A549 (cell line): Measurements from ENCODE around the gene REPS2. TPM values are rescaled to one million over a fixed set of nuclear protein-coding genes. Genes with fewer than 3 reads are reported as not detected.
A peak's percentile ranks its signal among the peaks of the same experiment; 100 is the strongest.

Experiments
- ATAC-seq, 2 experiments: fragments of 200-7000 bp in 1 of 2; fragments of >200 bp in 1 of 2; cut with Nextera tagmentation in 1 of 2; cut with Tn5 transposase in 1 of 2; 3 replicates each; pipeline versions ENCODE4 v1.8.0 to v1.9.1; 2018 to 2020; ENCODE audit warnings: mild to moderate bottlenecking in 1 of 2, moderate library complexity in 1 of 2
- CTCF ChIA-PET: fragments of 300-600 bp; sonication (Branson Sonifier 250); formaldehyde crosslinking; extraction: SDS; loops from one replicate; lab custom pipeline; 2021; ENCODE audit warnings: antibody characterized with exemption, inconsistent platforms; lab: Yijun Ruan, JAX
- POLR2A ChIA-PET: fragments of 350-600 bp; formaldehyde crosslinking; extraction: SDS; loops from one replicate; lab custom pipeline; 2021; ENCODE audit warnings: antibody characterized with exemption, inconsistent platforms; lab: Yijun Ruan, JAX
- DNase-seq, 2 experiments: peaks; one replicate each; pipeline versions ENCODE4 v3.0.0 to v3.0.0-alpha.2; 2011 to 2016; ENCODE audit warnings: low read depth in 1 of 2, low spot score in 1 of 2
- FAIRE-seq: peaks from 2 replicates; lab custom pipeline; 2011; peaks lifted over from hg19 to GRCh38; lab: Jason Lieb, UNC
- H3K27ac ChIP-seq, 2 experiments: fragments of >200 bp; sonication (Bioruptor Twin); formaldehyde crosslinking; 3 replicates each; pipeline ENCODE4 v1.5.1; 2016 to 2017
- H3K4me1 ChIP-seq: fragments of >200 bp; sonication (Bioruptor Twin); formaldehyde crosslinking; 3 replicates; pipeline ENCODE4 v1.6.1; 2016
- H3K4me2 ChIP-seq: fragments of >200 bp; sonication (Bioruptor Twin); formaldehyde crosslinking; 3 replicates; pipeline ENCODE4 v1.6.1; 2016
- H3K4me3 ChIP-seq: fragments of >200 bp; sonication (Bioruptor Twin); formaldehyde crosslinking; 3 replicates; pipeline ENCODE4 v1.5.1; 2016
- H3K9me3 ChIP-seq: fragments of >200 bp; sonication (Bioruptor Twin); formaldehyde crosslinking; 3 replicates; pipeline ENCODE4 v1.6.1; 2016
- CEBPB ChIP-seq, 2 experiments: fragments of >200 bp in 1 of 2; sonication (Bioruptor Twin) in 1 of 2; formaldehyde crosslinking in 1 of 2; IDR thresholded peaks; 2 replicates each; pipeline ENCODE4 v1.6.1; 2012 to 2016
- CHD4 ChIP-seq: fragments of 200-600 bp; sonication (generic); IDR thresholded peaks from 2 replicates; pipeline ENCODE4 v1.6.1; 2016; ENCODE audit warnings: antibody characterized with exemption, mild to moderate bottlenecking, borderline replicate concordance
- E2F6 ChIP-seq: IDR thresholded peaks from 2 replicates; pipeline ENCODE4 v1.6.1; 2012; ENCODE audit warnings: low read depth, borderline replicate concordance
- GATA3 ChIP-seq: IDR thresholded peaks from 2 replicates; pipeline ENCODE4 v1.6.1; 2012; ENCODE audit warnings: borderline replicate concordance
- JUN ChIP-seq, 2 experiments: fragments of >200 bp; sonication (Bioruptor Twin); formaldehyde crosslinking; IDR thresholded peaks; 2 replicates in 1 of 2; 3 replicates in 1 of 2; pipeline ENCODE4 v1.6.1; 2016 to 2017
- JUNB ChIP-seq: fragments of >200 bp; sonication (Bioruptor Twin); formaldehyde crosslinking; IDR thresholded peaks from 2 replicates; pipeline ENCODE4 v1.6.1; 2016
- KDM5A ChIP-seq: fragments of 200-600 bp; sonication (generic); IDR thresholded peaks from 2 replicates; pipeline ENCODE4 v1.6.1; 2016; ENCODE audit warnings: antibody characterized with exemption, mild to moderate bottlenecking
- MAFK ChIP-seq: fragments of 450-650 bp; IDR thresholded peaks from 2 replicates; pipeline ENCODE4 v1.6.1; 2014; ENCODE audit not compliant: partially characterized antibody
- MAX ChIP-seq: IDR thresholded peaks from 2 replicates; pipeline ENCODE4 v1.6.1; 2012
- MAZ ChIP-seq: fragments of 150-350 bp; IDR thresholded peaks from 2 replicates; pipeline ENCODE4 v1.6.1; 2014; ENCODE audit warnings: antibody characterized with exemption, low read depth, low read length, borderline replicate concordance
- NPAS2 ChIP-seq: fragments of 250-450 bp; sonication (Bioruptor Pico); IDR thresholded peaks from 2 replicates; pipeline ENCODE4 v1.8.0; 2022; ENCODE audit warnings: mild to moderate bottlenecking, moderate library complexity, borderline replicate concordance
- NR3C1 ChIP-seq: fragments of >200 bp; sonication (Bioruptor Twin); formaldehyde crosslinking; IDR thresholded peaks from 3 replicates; pipeline ENCODE4 v1.6.1; 2017
- RCOR1 ChIP-seq: fragments of 150-350 bp; IDR thresholded peaks from 2 replicates; pipeline ENCODE4 v1.6.1; 2014; ENCODE audit warnings: antibody characterized with exemption, low read length, low read depth
- REST ChIP-seq: fragments of 200-600 bp; sonication (generic); IDR thresholded peaks from 2 replicates; pipeline ENCODE4 v1.6.1; 2016; ENCODE audit warnings: antibody characterized with exemption, mild to moderate bottlenecking, moderate library complexity
- TP53 ChIP-seq: fragments of 250-450 bp; sonication (Bioruptor Pico); IDR thresholded peaks from 2 replicates; pipeline ENCODE4 v1.5.0; 2021; ENCODE audit warnings: mild to moderate bottlenecking, moderate library complexity
- ZC3H11A ChIP-seq: fragments of 450-650 bp; IDR thresholded peaks from 2 replicates; pipeline ENCODE4 v1.6.1; 2014; ENCODE audit warnings: antibody characterized with exemption, mild to moderate bottlenecking
- ZFP36 ChIP-seq: fragments of 450-650 bp; IDR thresholded peaks from 2 replicates; pipeline ENCODE4 v1.6.1; 2014; ENCODE audit warnings: borderline replicate concordance; ENCODE audit not compliant: partially characterized antibody
- WGBS: methylation state at CpG from one replicate; pipeline ENCODE4 v1.1.6; 2017; ENCODE audit errors: missing lambda C conversion rate; 5-methylcytosine and 5-hydroxymethylcytosine counted together
- polyA plus RNA-seq, 4 experiments: library from polyadenylated mRNA; depleted of rRNA in 3 of 4; stranded (reverse); fragments of >200 nt; fragmentation: RNase III in 1 of 4; extraction: RNeasy Plus Mini Kit Qiagen cat#74134 plus additional on column Dnase treatment in 1 of 4; gene quantifications; 2 replicates in 3 of 4; 3 replicates in 1 of 4; pipeline ENCODE4 v1.2.3, GENCODE V29; 2011 to 2017
- TF ChIP-seq, protein P1 (sequence below): IDR thresholded peaks from 2 replicates; pipeline ENCODE4 v1.6.1; 2012
- TF ChIP-seq, protein P2 (sequence below): fragments of 250-450 bp; sonication (Bioruptor Pico); IDR thresholded peaks from 2 replicates; pipeline ENCODE4 v1.5.0; 2021; ENCODE audit warnings: mild to moderate bottlenecking, moderate library complexity, borderline replicate concordance

Gene REPS2
- polyA plus RNA-seq, 2 of the 4 experiments (the other 2 are of a cell fraction), result 0.17 to 0.76 TPM

DNA sequence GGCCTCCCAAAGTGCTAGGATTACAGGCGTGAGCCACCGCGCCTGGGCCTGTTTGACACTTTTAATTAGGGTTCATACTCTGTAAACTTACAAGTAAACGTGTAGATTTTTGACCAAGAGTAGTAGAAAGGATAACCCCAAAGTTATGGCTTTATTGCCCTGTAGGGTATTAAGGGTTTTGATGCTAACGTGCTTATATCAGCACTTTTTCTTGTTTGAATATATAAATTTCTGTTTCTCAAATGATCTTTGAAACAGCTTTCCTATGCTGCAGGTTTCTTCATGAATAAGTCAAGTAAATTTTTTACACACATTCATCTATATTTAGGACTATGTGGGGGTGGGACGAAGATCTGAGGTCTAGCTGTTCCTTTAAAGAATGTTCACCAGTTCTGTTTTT lies 29.3 kb upstream of the REPS2 start:
- FAIRE-seq, result no peak
- TF ChIP-seq KDM5A (no peak), ZFP36 (no peak), MAFK (peak; percentile 71)

DNA sequence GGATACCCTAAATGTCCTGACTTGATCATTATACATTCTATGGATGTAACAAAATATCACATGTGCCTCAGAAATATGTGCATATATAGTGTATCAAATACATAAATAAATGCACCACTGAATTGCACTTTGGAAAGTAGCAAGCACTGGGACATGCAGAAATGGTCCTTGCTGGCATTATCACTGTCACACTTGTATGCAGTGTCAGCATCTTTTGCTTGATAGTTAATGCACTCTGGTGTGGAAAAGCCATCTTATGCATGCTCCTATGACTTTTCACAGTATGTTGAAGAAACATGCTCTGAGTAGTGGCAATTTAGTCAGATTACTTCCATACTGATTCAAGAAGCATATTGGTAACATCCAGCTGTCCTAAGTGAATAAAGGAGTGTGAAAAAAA lies 27.5 kb upstream of the REPS2 start:
- POLR2A ChIA-PET, result no interaction called here
- no peak for DNase-seq
- no peak for ATAC-seq
- TF ChIP-seq GATA3 (no peak), JUNB (no peak), MAFK (peak; percentile 73)
- no peak overlapping the region for H3K27ac ChIP-seq
- no peak overlapping the region for H3K4me3 ChIP-seq
- H3K4me1 ChIP-seq, result no peaks in the 10 kb centered on the region
- CTCF ChIA-PET, result no interaction called here
- FAIRE-seq, result peak; percentile 46
- no peaks in the 10 kb centered on the region for H3K9me3 ChIP-seq
- H3K4me2 ChIP-seq, result no peak overlapping the region

More for the DNA sequence above, 29.3 kb upstream of the REPS2 start:
- ATAC-seq (no peak), DNase-seq (no peak)
- Histone ChIP-seq H3K4me3 (no peak overlapping the region), H3K9me3 (no peaks in the 10 kb centered on the region), H3K4me1 (no peaks in the 10 kb centered on the region), H3K4me2 (no peak overlapping the region), H3K27ac (no peak overlapping the region)
- POLR2A ChIA-PET, result no interaction called here
- CTCF ChIA-PET, result interaction anchor here (1.2 to 1.3 kb wide), 2 partner anchors 34 to 129 kb away, joined by 4 read pairs; no protein-coding TSS in a partner anchor
- 56% methylated on average over 6 of the region's 6 CpGs for WGBS

GRCh38 chrX:16920075-16920474 lies 26.4 kb upstream of the REPS2 start:
- DNase-seq, result no peak
- no peaks in the 10 kb centered on the region for H3K4me1 ChIP-seq
- ChIA-PET CTCF (interaction anchor here (0.7 to 1.3 kb wide), 2 partner anchors 36 to 37 kb away, joined by 3 read pairs; no protein-coding TSS in a partner anchor), POLR2A (no interaction called here)
- no peaks in the 10 kb centered on the region for H3K9me3 ChIP-seq
- FAIRE-seq, result peak; percentile 85
- no peak overlapping the region for H3K4me3 ChIP-seq
- TF ChIP-seq MAZ (no peak), REST (no peak), E2F6 (no peak), CHD4 (no peak), MAX (no peak), KDM5A (no peak), ZFP36 (no peak), JUN (IDR thresholded peaks at IDR 0.05) (no peak), RCOR1 (no peak), CEBPB (IDR thresholded peaks at IDR 0.05) (no peak), NPAS2 (no peak)
- TF ChIP-seq, protein P1, sequence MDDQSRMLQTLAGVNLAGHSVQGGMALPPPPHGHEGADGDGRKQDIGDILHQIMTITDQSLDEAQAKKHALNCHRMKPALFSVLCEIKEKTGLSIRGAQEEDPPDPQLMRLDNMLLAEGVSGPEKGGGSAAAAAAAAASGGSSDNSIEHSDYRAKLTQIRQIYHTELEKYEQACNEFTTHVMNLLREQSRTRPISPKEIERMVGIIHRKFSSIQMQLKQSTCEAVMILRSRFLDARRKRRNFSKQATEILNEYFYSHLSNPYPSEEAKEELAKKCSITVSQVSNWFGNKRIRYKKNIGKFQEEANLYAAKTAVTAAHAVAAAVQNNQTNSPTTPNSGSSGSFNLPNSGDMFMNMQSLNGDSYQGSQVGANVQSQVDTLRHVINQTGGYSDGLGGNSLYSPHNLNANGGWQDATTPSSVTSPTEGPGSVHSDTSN, result no peak
- ATAC-seq, result no peak
- no peak overlapping the region for H3K4me2 ChIP-seq
- H3K27ac ChIP-seq, result no peak overlapping the region

DNA sequence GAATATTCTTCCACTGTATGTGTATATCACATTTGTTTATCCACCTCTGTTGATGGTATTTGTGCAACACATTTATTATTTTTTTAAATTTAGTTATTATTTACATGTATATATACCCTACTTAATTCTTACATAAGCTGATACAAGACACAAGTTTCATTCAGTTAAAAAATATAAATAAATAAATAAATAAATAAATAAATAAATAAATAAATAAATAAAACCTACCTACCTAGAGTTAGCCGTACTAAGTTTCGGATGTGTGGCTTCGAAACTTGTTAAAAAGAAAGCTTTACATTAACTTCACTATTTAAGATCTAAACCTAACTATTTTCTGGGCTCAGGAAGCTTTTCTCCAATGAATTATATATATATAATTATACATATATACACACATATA lies 23.3 kb upstream of the REPS2 start:
- Histone ChIP-seq H3K4me3 (no peak overlapping the region), H3K4me1 (no peaks in the 10 kb centered on the region), H3K9me3 (no peaks in the 10 kb centered on the region), H3K27ac (no peak overlapping the region), H3K4me2 (no peak overlapping the region)
- ATAC-seq, result no peak
- TF ChIP-seq ZFP36, result no peak
- no peak for TF ChIP-seq JUN (IDR thresholded peaks at IDR 0.05)
- TF ChIP-seq NR3C1, result no peak
- 0 out of 2 replicates have a peak, but pooled peaks have one; percentile 23 for TF ChIP-seq ZC3H11A
- TF ChIP-seq, protein P2, sequence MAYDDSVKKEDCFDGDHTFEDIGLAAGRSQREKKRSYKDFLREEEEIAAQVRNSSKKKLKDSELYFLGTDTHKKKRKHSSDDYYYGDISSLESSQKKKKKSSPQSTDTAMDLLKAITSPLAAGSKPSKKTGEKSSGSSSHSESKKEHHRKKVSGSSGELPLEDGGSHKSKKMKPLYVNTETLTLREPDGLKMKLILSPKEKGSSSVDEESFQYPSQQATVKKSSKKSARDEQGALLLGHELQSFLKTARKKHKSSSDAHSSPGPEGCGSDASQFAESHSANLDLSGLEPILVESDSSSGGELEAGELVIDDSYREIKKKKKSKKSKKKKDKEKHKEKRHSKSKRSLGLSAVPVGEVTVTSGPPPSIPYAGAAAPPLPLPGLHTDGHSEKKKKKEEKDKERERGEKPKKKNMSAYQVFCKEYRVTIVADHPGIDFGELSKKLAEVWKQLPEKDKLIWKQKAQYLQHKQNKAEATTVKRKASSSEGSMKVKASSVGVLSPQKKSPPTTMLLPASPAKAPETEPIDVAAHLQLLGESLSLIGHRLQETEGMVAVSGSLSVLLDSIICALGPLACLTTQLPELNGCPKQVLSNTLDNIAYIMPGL (CRISPR knock-in tag), result no peak
- TF ChIP-seq TP53 (CRISPR knock-in tag), result no peak
- ChIA-PET CTCF (no interaction called here), POLR2A (no interaction called here)
- WGBS, result 68% methylated on average over 3 of the region's 3 CpGs
- no peak for FAIRE-seq
- DNase-seq, result no peak
